CD14-positive monocyte (primary cell): Measurements from ENCODE around the gene HPSE2. TPM values are rescaled to one million over a fixed set of nuclear protein-coding genes. Genes with fewer than 3 reads are reported as not detected.

Source experiments
- DNase-seq, 3 donors: peaks; one replicate each; pipeline ENCODE4 v3.0.0-alpha.2; 2011 to 2022
- H2AFZ ChIP-seq: 2 replicates; pipeline ENCODE4 v1.6.0; 2012; ENCODE audit warnings: mild to moderate bottlenecking, low read depth, low read length, inconsistent platforms; ENCODE audit not compliant: insufficient read depth, poor library complexity, severe bottlenecking
- H3K27ac ChIP-seq, 2 donors: 1 replicate in 1 of 2; 2 replicates in 1 of 2; pipeline ENCODE4 v1.5.1; 2012 to 2013; ENCODE audit warnings: low read length in 2 of 2, control low read depth in 1 of 2, inconsistent platforms in 1 of 2, low read depth in 1 of 2, mild to moderate bottlenecking in 1 of 2
- H3K27me3 ChIP-seq, 2 donors: one replicate each; pipeline versions ENCODE4 v1.6.0 to v1.6.1; 2011 to 2013; ENCODE audit warnings: low read length in 2 of 2; ENCODE audit not compliant: control insufficient read depth in 2 of 2, insufficient read depth in 2 of 2
- H3K36me3 ChIP-seq, 2 donors: replicated peaks in 1 of 2; 1 replicate in 1 of 2; 2 replicates in 1 of 2; pipeline versions ENCODE4 v1.5.1 to v1.6.1; 2012 to 2013; ENCODE audit warnings: low read length in 2 of 2, control low read depth in 1 of 2, inconsistent platforms in 1 of 2, mild to moderate bottlenecking in 1 of 2; ENCODE audit not compliant: insufficient read depth in 2 of 2, control insufficient read depth in 1 of 2
- H3K4me1 ChIP-seq, 2 donors: 1 replicate in 1 of 2; 2 replicates in 1 of 2; pipeline versions ENCODE4 v1.5.1 to v1.6.1; 2012 to 2013; ENCODE audit warnings: low read length in 2 of 2, control low read depth in 1 of 2, inconsistent platforms in 1 of 2, mild to moderate bottlenecking in 1 of 2, moderate library complexity in 1 of 2; ENCODE audit not compliant: insufficient read depth in 2 of 2, control insufficient read depth in 1 of 2
- H3K4me2 ChIP-seq: replicated peaks from 2 replicates; pipeline ENCODE3; 2012; ENCODE audit warnings: low read length, moderate library complexity, mild to moderate bottlenecking; ENCODE audit not compliant: poor library complexity, severe bottlenecking; ENCODE audit errors: extremely low read depth
- H3K4me3 ChIP-seq, 3 experiments: fragments of 200-600 bp in 1 of 3; sonication (generic) in 1 of 3; replicated peaks in 1 of 3; 1 replicate in 2 of 3; 2 replicates in 1 of 3; pipeline ENCODE4 v1.5.1; 2011 to 2013; ENCODE audit warnings: low read length in 3 of 3, mild to moderate bottlenecking in 3 of 3, control low read depth in 2 of 3, low read depth in 2 of 3, inconsistent platforms in 1 of 3, moderate library complexity in 1 of 3
- H3K79me2 ChIP-seq: 2 replicates; pipeline ENCODE4 v1.6.0; 2012; ENCODE audit warnings: mild to moderate bottlenecking, control low read depth, inconsistent platforms, low read length, moderate library complexity; ENCODE audit not compliant: insufficient read depth
- H3K9ac ChIP-seq: 2 replicates; pipeline ENCODE4 v1.6.0; 2017; ENCODE audit warnings: low read length, mild to moderate bottlenecking; ENCODE audit not compliant: insufficient read depth, poor library complexity, severe bottlenecking
- H3K9me3 ChIP-seq, 2 donors: replicated peaks in 1 of 2; 1 replicate in 1 of 2; 2 replicates in 1 of 2; pipeline versions ENCODE4 v1.5.1 to v1.6.1; 2012 to 2013; ENCODE audit warnings: low read length in 2 of 2, control low read depth in 1 of 2; ENCODE audit not compliant: control insufficient read depth in 1 of 2, insufficient read depth in 1 of 2
- H4K20me1 ChIP-seq: 2 replicates; pipeline ENCODE4 v1.6.0; 2012; ENCODE audit warnings: mild to moderate bottlenecking, low read length, control low read depth, moderate library complexity; ENCODE audit not compliant: insufficient read depth
- H3K27ac Mint-ChIP-seq, 7 donors: one replicate each; pipeline ENCODE4 v1.8.0; 2020; ENCODE audit warnings: mild to moderate bottlenecking in 7 of 7, mixed read lengths in 7 of 7, moderate library complexity in 6 of 7, inconsistent platforms in 2 of 7
- H3K27me3 Mint-ChIP-seq, 3 donors: one replicate each; pipeline ENCODE4 v1.8.0; 2021 to 2022; ENCODE audit warnings: low read depth in 3 of 3, mild to moderate bottlenecking in 3 of 3, mixed read lengths in 3 of 3, moderate library complexity in 3 of 3, inconsistent platforms in 1 of 3
- H3K36me3 Mint-ChIP-seq, 2 donors: one replicate each; pipeline ENCODE4 v1.8.0; 2020; ENCODE audit warnings: mixed read lengths in 2 of 2, inconsistent platforms in 1 of 2, mild to moderate bottlenecking in 1 of 2
- H3K4me1 Mint-ChIP-seq: one replicate; pipeline ENCODE4 v1.8.0; 2020; ENCODE audit warnings: mild to moderate bottlenecking, mixed read lengths
- H3K4me3 Mint-ChIP-seq, 2 donors: one replicate each; pipeline ENCODE4 v1.8.0; 2020; ENCODE audit warnings: mild to moderate bottlenecking in 2 of 2, mixed read lengths in 2 of 2, moderate library complexity in 1 of 2
- H3K9me3 Mint-ChIP-seq, 7 donors: one replicate each; pipeline ENCODE4 v1.8.0; 2020 to 2022; ENCODE audit warnings: mixed read lengths in 7 of 7, mild to moderate bottlenecking in 6 of 7, moderate library complexity in 6 of 7, inconsistent platforms in 2 of 7
- CTCF ChIP-seq: fragments of 200-600 bp; IDR thresholded peaks from one replicate; pipeline ENCODE4 v1.8.0; 2022; ENCODE audit warnings: antibody characterized with exemption, mild to moderate bottlenecking
- WGBS: methylation state at CpG from one replicate; pipeline ENCODE4 v1.1.5; 2013; ENCODE audit warnings: missing lambda C conversion rate; ENCODE audit not compliant: insufficient coverage; 5-methylcytosine and 5-hydroxymethylcytosine counted together
- intact Hi-C, 2 donors: fragments of 100-400 bp; cut with micrococcal nuclease; formaldehyde crosslinking; loops; one replicate each; pipeline versions ENCODE4 v1.15.0 to v1.15.1; 2023
- polyA plus RNA-seq, 3 donors: library from polyadenylated mRNA; depleted of rRNA in 1 of 3; unstranded in 2 of 3; stranded (reverse) in 1 of 3; fragments of 300-500 nt in 2 of 3; fragments of >200 nt in 1 of 3; fragmentation: Illumina TruSeq in 2 of 3; gene quantifications; 1 replicate in 2 of 3; 2 replicates in 1 of 3; pipeline ENCODE4 v1.2.3, GENCODE V29; 2012 to 2021

HPSE2 gene
- polyA plus RNA-seq, 3 donors = not detected

GRCh38 chr10:98567391-98568133 is 668.1 kb downstream of the HPSE2 start:
- Histone ChIP-seq H3K9ac (no peak overlapping the region), H3K4me1 (no peaks in the 10 kb centered on the region), H3K4me2 (no peak overlapping the region), H3K27me3 (no peaks in the 10 kb centered on the region), H3K4me3 (no peak overlapping the region), H2AFZ (no peak overlapping the region), H4K20me1 (no peaks in the 10 kb centered on the region), H3K9me3 (no peaks in the 10 kb centered on the region), H3K36me3 (no peaks in the 10 kb centered on the region), H3K79me2 (no peaks in the 10 kb centered on the region), H3K27ac (no peak overlapping the region)
- Mint-ChIP-seq H3K27me3 (peaks cover 4 to 6% (median 5%) of the 10 kb centered on the region in 3 donors), H3K4me1 (no peaks in the 10 kb centered on the region), H3K4me3 (no peak overlapping the region), H3K27ac (no peak overlapping the region), H3K9me3 (peaks cover 0 to 2% (median 0%) of the 10 kb centered on the region in 7 donors), H3K36me3 (no peaks in the 10 kb centered on the region)
- no peak for TF ChIP-seq CTCF
- intact Hi-C loops = no loop called here
- 80% methylated on average over 1 of the region's 4 CpGs for WGBS
- no peak for DNase-seq

- Mint-ChIP-seq H3K36me3 (no peaks in the 10 kb centered on the region), H3K27ac (no peak overlapping the region), H3K4me3 (no peak overlapping the region), H3K4me1 (no peaks in the 10 kb centered on the region), H3K9me3 (peaks cover 0 to 1% (median 0%) of the 10 kb centered on the region in 7 donors), H3K27me3 (peaks cover 4 to 7% (median 4%) of the 10 kb centered on the region in 3 donors)
- no peaks in the 10 kb centered on the region for H3K9me3 ChIP-seq
- 50% methylated on average over 1 of the region's 2 CpGs for WGBS
- no peak overlapping the region for H3K4me3 ChIP-seq
- no peak overlapping the region for H3K4me2 ChIP-seq
- H3K9ac ChIP-seq = no peak overlapping the region
- intact Hi-C loops = no loop called here
- no peaks in the 10 kb centered on the region for H4K20me1 ChIP-seq
- no peaks in the 10 kb centered on the region for H3K79me2 ChIP-seq
- H3K36me3 ChIP-seq = no peaks in the 10 kb centered on the region
- H3K27ac ChIP-seq = no peak overlapping the region
- no peak for DNase-seq
- no peaks in the 10 kb centered on the region for H3K27me3 ChIP-seq
- no peaks in the 10 kb centered on the region for H3K4me1 ChIP-seq
- no peak for TF ChIP-seq CTCF
- no peak overlapping the region for H2AFZ ChIP-seq
Observed at GRCh38 chr10:98563811-98564210, 671.8 kb downstream of the HPSE2 start.
